Measurements from ENCODE around the gene MMP2.

DNA sequence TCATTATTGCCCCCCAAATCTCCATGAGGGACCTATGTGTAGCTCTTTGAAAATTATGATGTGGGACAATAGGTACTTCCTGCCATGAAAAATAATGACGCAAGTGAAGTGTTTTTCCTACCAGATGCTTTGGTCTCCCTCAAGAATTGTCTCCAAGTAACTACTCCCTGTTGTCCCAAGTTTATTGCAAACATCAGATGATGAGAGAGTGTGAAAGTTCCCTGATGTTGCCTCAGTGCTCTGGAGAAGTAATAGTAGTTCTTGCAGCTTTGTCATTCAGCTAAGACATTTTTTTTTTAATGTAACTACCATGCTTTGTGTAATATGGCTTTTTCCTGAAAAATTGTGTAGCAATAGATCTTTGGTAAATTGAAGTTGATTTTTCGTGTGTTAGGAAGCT lies 50.0 kb downstream of the MMP2 start:
- TF ChIP-seq, protein P1, sequence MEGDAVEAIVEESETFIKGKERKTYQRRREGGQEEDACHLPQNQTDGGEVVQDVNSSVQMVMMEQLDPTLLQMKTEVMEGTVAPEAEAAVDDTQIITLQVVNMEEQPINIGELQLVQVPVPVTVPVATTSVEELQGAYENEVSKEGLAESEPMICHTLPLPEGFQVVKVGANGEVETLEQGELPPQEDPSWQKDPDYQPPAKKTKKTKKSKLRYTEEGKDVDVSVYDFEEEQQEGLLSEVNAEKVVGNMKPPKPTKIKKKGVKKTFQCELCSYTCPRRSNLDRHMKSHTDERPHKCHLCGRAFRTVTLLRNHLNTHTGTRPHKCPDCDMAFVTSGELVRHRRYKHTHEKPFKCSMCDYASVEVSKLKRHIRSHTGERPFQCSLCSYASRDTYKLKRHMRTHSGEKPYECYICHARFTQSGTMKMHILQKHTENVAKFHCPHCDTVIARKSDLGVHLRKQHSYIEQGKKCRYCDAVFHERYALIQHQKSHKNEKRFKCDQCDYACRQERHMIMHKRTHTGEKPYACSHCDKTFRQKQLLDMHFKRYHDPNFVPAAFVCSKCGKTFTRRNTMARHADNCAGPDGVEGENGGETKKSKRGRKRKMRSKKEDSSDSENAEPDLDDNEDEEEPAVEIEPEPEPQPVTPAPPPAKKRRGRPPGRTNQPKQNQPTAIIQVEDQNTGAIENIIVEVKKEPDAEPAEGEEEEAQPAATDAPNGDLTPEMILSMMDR (IDR thresholded peaks at IDR 0.05; ENCODE audit: poor library complexity, severe bottlenecking) = no peak
- TF ChIP-seq, protein P2, sequence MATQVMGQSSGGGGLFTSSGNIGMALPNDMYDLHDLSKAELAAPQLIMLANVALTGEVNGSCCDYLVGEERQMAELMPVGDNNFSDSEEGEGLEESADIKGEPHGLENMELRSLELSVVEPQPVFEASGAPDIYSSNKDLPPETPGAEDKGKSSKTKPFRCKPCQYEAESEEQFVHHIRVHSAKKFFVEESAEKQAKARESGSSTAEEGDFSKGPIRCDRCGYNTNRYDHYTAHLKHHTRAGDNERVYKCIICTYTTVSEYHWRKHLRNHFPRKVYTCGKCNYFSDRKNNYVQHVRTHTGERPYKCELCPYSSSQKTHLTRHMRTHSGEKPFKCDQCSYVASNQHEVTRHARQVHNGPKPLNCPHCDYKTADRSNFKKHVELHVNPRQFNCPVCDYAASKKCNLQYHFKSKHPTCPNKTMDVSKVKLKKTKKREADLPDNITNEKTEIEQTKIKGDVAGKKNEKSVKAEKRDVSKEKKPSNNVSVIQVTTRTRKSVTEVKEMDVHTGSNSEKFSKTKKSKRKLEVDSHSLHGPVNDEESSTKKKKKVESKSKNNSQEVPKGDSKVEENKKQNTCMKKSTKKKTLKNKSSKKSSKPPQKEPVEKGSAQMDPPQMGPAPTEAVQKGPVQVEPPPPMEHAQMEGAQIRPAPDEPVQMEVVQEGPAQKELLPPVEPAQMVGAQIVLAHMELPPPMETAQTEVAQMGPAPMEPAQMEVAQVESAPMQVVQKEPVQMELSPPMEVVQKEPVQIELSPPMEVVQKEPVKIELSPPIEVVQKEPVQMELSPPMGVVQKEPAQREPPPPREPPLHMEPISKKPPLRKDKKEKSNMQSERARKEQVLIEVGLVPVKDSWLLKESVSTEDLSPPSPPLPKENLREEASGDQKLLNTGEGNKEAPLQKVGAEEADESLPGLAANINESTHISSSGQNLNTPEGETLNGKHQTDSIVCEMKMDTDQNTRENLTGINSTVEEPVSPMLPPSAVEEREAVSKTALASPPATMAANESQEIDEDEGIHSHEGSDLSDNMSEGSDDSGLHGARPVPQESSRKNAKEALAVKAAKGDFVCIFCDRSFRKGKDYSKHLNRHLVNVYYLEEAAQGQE (IDR thresholded peaks at IDR 0.05; ENCODE audit: borderline replicate concordance) = no peak

Data from neural cell (in vitro differentiated cells).